Measurements from ENCODE around the gene RLN3.

DNA sequence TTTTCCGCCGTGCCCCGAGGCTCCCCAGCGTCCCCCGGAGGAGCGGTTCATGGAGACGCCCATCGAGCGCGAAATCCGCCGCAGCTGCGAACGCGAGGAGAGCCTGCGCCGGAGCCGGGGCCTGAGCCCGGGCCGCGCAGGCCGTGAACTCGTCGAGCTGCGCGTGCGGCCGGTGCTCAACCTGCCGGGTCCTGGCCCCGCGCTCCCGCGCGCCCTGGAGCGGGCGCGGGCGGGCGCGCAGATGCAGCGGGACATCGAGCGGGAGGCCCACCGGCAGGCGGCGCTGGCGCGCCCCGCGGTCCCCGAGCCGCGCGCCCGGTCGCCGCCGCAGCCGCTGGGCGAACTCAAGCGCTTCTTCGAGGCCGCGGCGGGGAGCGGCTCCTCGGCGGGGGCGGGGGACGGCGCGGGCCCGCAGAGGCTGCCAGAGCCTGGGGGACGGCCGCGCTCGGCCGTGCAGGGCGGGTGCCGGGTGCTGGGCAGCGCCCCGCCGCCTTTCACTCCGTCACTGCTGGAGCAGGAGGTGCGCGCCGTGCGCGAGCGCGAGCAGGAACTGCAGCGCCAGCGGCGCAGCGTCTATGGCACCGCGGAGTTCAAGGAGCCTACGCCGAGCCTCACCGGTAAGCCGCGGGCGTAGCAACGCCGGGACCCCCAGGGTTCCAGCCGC lies 45.4 kb downstream of the RLN3 start:
- TF ChIP-seq, protein P1, sequence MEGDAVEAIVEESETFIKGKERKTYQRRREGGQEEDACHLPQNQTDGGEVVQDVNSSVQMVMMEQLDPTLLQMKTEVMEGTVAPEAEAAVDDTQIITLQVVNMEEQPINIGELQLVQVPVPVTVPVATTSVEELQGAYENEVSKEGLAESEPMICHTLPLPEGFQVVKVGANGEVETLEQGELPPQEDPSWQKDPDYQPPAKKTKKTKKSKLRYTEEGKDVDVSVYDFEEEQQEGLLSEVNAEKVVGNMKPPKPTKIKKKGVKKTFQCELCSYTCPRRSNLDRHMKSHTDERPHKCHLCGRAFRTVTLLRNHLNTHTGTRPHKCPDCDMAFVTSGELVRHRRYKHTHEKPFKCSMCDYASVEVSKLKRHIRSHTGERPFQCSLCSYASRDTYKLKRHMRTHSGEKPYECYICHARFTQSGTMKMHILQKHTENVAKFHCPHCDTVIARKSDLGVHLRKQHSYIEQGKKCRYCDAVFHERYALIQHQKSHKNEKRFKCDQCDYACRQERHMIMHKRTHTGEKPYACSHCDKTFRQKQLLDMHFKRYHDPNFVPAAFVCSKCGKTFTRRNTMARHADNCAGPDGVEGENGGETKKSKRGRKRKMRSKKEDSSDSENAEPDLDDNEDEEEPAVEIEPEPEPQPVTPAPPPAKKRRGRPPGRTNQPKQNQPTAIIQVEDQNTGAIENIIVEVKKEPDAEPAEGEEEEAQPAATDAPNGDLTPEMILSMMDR (conservative IDR thresholded peaks at IDR 0.05; ENCODE audit: low read length) = no peak; the same call in none of the 2 replicates
- no peak for TF ChIP-seq EZH2phosphoT487 (IDR thresholded peaks at IDR 0.05; ENCODE audit: borderline replicate concordance)

All from Loucy (cell line).